Measurements from ENCODE around the gene GALNT7. TPM values are rescaled to one million over a fixed set of nuclear protein-coding genes. Genes with fewer than 3 reads are reported as not detected.

GALNT7 gene
- total and polyA plus RNA-seq, 10 of the 15 experiments (the other 5 are each of a cell fraction or from before 2014, with no cell fraction given), result 14.2 to 33.2 (median 28.9) TPM

DNA sequence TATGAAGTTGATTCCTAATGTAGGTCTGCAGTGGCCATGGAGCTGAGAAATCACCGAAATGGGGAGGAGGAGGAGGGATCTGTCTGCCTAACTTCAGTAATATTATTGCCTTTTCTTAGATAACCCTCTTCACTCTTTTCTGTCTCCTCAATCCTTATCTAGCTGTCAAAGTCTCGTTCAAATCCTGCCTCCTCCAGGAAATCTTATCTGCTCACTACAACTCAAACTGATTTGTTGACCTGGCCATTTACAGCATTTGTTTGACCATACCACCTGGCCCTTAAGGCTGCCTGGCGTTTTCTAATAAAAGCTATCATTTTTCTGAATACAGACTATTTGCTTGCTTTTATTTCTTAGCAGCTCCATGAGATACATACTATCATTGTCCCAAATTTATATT, 33.8 kb downstream of the GALNT7 start:
- Histone ChIP-seq H3K36me3 (ENCODE audit: control insufficient read depth in 2 of 2, insufficient read depth in 2 of 2, low read length in 1 of 2) (no peaks in the 10 kb centered on the region), H3K9ac (ENCODE audit: control insufficient read depth, insufficient read depth, low read length) (no peak overlapping the region), H3K4me1 (ENCODE audit: control insufficient read depth, insufficient read depth, low read length) (no peaks in the 10 kb centered on the region), H4K20me1 (ENCODE audit: control insufficient read depth, insufficient read depth) (no peaks in the 10 kb centered on the region), H3K27ac (ENCODE audit: control insufficient read depth, insufficient read depth) (no peak overlapping the region), H3K9me3 (replicated peaks; ENCODE audit: control insufficient read depth, insufficient read depth, low read length) (peaks cover 2% of the 10 kb centered on the region; the same call in 2 of the 3 replicates), H3K4me2 (ENCODE audit: control insufficient read depth, insufficient read depth) (no peak overlapping the region), H3K27me3 (replicated peaks in 1 of 2; ENCODE audit: control insufficient read depth in 2 of 2, insufficient read depth in 2 of 2, low read length in 1 of 2) (no peaks in the 10 kb centered on the region), H2AFZ (ENCODE audit: control insufficient read depth, low read depth, low read length) (no peak overlapping the region), H3K79me2 (ENCODE audit: control insufficient read depth, insufficient read depth, low read length) (peaks cover 6% of the 10 kb centered on the region), H3K4me3 (no peak overlapping the region)
- 96% methylated on average over 3 of the region's 3 CpGs for WGBS (ENCODE audit: insufficient coverage, insufficient replicate concordance, low lambda C conversion rate, missing lambda C conversion rate)
- intact Hi-C loops (cut with micrococcal nuclease; ENCODE audit: unreplicated experiment) (no loop called here), in situ Hi-C loops (cut with MboI) (no loop called here)
- CTCF ChIA-PET, result interaction anchor here (0.7 to 1.7 kb wide), 6 partner anchors 10 to 99 kb away, joined by 3 to 5 read pairs (median 4); no protein-coding TSS in a partner anchor
- ATAC-seq (no peak), FAIRE-seq (no peak), DNase-seq (ENCODE audit: low read depth, low spot score) (no peak)
- SMC1A ChIA-PET (ENCODE audit: uncharacterized antibody, unreplicated experiment), result interaction anchor here (0.6 to 1.4 kb wide), 3 partner anchors 11 to 36 kb away, joined by 3 to 4 read pairs (median 3); no protein-coding TSS in a partner anchor
- POLR2A ChIA-PET, result interaction anchor here (0.6 kb wide), 1 partner anchor 30 kb away, joined by 3 read pairs; no protein-coding TSS in a partner anchor
- no peak for TF ChIP-seq ZNF24 (IDR thresholded peaks at IDR 0.05)
- TF ChIP-seq JUND (IDR thresholded peaks at IDR 0.05; ENCODE audit: low read depth, low read length), result no peak
- TF ChIP-seq CBFB (IDR thresholded peaks at IDR 0.05; ENCODE audit: low read depth), result no peak
- no TSS peak for BruUV-seq (replicated peaks)
- RAD21 ChIA-PET (ENCODE audit: unreplicated experiment), result interaction anchor here (1.0 kb wide), 1 partner anchor 8 kb away, joined by 3 read pairs; no protein-coding TSS in a partner anchor

DNA sequence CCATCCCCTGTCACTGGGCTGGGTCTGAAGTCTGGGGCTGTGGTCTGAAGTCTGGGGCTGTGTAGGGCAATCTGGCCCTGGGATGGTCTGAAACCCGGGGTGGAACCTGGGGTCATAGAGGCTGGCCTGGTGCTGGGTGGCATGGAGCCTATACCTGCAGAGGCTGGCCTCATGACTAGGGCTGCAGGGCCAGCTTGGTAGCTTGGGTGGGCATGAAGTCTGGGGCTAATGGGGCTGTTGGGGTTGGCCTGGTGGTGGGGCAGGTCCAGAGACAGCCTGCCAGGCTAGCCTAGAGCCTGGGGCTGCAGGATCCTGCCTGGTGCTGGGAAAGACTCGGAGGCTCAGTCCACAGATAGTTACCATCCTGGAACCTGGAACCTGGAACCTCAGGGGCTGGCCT, 37.0 kb downstream of the GALNT7 start:
- CTCF ChIA-PET, result no interaction called here
- Histone ChIP-seq H3K79me2 (ENCODE audit: control insufficient read depth, insufficient read depth, low read length) (peaks cover 8% of the 10 kb centered on the region; the same call in 1 of the 2 replicates), H3K9me3 (replicated peaks; ENCODE audit: control insufficient read depth, insufficient read depth, low read length) (peaks cover 2% of the 10 kb centered on the region; the same call in 2 of the 3 replicates), H2AFZ (ENCODE audit: control insufficient read depth, low read depth, low read length) (no peak overlapping the region), H3K9ac (ENCODE audit: control insufficient read depth, insufficient read depth, low read length) (no peak overlapping the region), H3K36me3 (ENCODE audit: control insufficient read depth in 2 of 2, insufficient read depth in 2 of 2, low read length in 1 of 2) (peaks cover 0 to 2% of the 10 kb centered on the region in 2 experiments; a peak in 2 of 4 replicates), H3K27ac (ENCODE audit: control insufficient read depth, insufficient read depth) (no peak overlapping the region), H3K4me1 (ENCODE audit: control insufficient read depth, insufficient read depth, low read length) (no peaks in the 10 kb centered on the region), H4K20me1 (ENCODE audit: control insufficient read depth, insufficient read depth) (no peaks in the 10 kb centered on the region), H3K4me2 (ENCODE audit: control insufficient read depth, insufficient read depth) (no peak overlapping the region), H3K4me3 (no peak overlapping the region), H3K27me3 (replicated peaks in 1 of 2; ENCODE audit: control insufficient read depth in 2 of 2, insufficient read depth in 2 of 2, low read length in 1 of 2) (no peaks in the 10 kb centered on the region)
- no peak for ATAC-seq
- no peak for DNase-seq (ENCODE audit: low read depth, low spot score)
- no peak for FAIRE-seq
- BruUV-seq (replicated peaks), result no TSS peak
- POLR2A ChIA-PET, result no interaction called here
- in situ Hi-C loops (cut with MboI) (no loop called here), intact Hi-C loops (cut with micrococcal nuclease; ENCODE audit: unreplicated experiment) (no loop called here)
- SMC1A ChIA-PET (ENCODE audit: uncharacterized antibody, unreplicated experiment), result no interaction called here
- RAD21 ChIA-PET (ENCODE audit: unreplicated experiment), result interaction anchor here (0.6 kb wide), 1 partner anchor 18 kb away, joined by 3 read pairs; no protein-coding TSS in a partner anchor
- WGBS (ENCODE audit: insufficient coverage, insufficient replicate concordance, low lambda C conversion rate, missing lambda C conversion rate), result 100% methylated on average over 2 of the region's 2 CpGs
- TF ChIP-seq RFX5 (IDR thresholded peaks at IDR 0.05; ENCODE audit: low read depth, low read length) (no peak), SP1 (IDR thresholded peaks at IDR 0.05; ENCODE audit: low read depth, low read length) (no peak), SREBF2 (IDR thresholded peaks at IDR 0.05; ENCODE audit: low read length) (no peak), NBN (IDR thresholded peaks at IDR 0.05) (no peak), SMAD5 (IDR thresholded peaks at IDR 0.05; ENCODE audit: low read depth) (no peak), ATF7 (IDR thresholded peaks at IDR 0.05; ENCODE audit: low read depth) (no peak), BRCA1 (IDR thresholded peaks at IDR 0.05; ENCODE audit: low read depth, low read length) (no peak), MTA2 (IDR thresholded peaks at IDR 0.05; ENCODE audit: low read depth) (no peak), STAT1 (conservative IDR thresholded peaks at IDR 0.05) (no peak), SIN3A (IDR thresholded peaks at IDR 0.05; ENCODE audit: low read depth, low read length) (no peak), POLR2A (IDR thresholded peaks at IDR 0.05; ENCODE audit: low read depth, low read length) (no peak), MYB (IDR thresholded peaks at IDR 0.05; ENCODE audit: borderline replicate concordance, low read depth, low read length) (no peak), RUNX3 (IDR thresholded peaks at IDR 0.05; ENCODE audit: low read length) (no peak)
- TF ChIP-seq, protein P1, sequence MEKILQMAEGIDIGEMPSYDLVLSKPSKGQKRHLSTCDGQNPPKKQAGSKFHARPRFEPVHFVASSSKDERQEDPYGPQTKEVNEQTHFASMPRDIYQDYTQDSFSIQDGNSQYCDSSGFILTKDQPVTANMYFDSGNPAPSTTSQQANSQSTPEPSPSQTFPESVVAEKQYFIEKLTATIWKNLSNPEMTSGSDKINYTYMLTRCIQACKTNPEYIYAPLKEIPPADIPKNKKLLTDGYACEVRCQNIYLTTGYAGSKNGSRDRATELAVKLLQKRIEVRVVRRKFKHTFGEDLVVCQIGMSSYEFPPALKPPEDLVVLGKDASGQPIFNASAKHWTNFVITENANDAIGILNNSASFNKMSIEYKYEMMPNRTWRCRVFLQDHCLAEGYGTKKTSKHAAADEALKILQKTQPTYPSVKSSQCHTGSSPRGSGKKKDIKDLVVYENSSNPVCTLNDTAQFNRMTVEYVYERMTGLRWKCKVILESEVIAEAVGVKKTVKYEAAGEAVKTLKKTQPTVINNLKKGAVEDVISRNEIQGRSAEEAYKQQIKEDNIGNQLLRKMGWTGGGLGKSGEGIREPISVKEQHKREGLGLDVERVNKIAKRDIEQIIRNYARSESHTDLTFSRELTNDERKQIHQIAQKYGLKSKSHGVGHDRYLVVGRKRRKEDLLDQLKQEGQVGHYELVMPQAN (conservative IDR thresholded peaks at IDR 0.05), result no peak
- TF ChIP-seq, protein P2, sequence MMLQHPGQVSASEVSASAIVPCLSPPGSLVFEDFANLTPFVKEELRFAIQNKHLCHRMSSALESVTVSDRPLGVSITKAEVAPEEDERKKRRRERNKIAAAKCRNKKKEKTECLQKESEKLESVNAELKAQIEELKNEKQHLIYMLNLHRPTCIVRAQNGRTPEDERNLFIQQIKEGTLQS (IDR thresholded peaks at IDR 0.05; ENCODE audit: borderline replicate concordance, extremely low read depth, low read depth, low read length), result no peak

Data from GM12878 (cell line).